ENCODE data around the gene KANSL3. TPM values are rescaled to one million over a fixed set of nuclear protein-coding genes. Genes with fewer than 3 reads are reported as not detected.
"Not testable (repeated sequence)": the region's sequence is repeated elsewhere in the genome, so short reads cannot be mapped to it uniquely, and the experiment has no call there.

Gene KANSL3
- total and polyA plus RNA-seq, 3 donors from 2014 or later = 78.7 to 108 (median 102) TPM

- H3K36me3 ChIP-seq (ENCODE audit: low read depth, missing control alignments) = no peaks in the 10 kb centered on the region
- no peaks in the 10 kb centered on the region for H3K27me3 ChIP-seq
- H3K4me1 ChIP-seq = no peaks in the 10 kb centered on the region
- intact Hi-C loops (cut with DNase I; ENCODE audit: low total_unique reads) = no loop called here
- H3K4me3 ChIP-seq = no peak overlapping the region
- TF ChIP-seq CTCF (IDR thresholded peaks at IDR 0.05) (no peak), POLR2A (IDR thresholded peaks at IDR 0.05) (no peak)
- H3K27ac ChIP-seq = no peak overlapping the region
- no peak for DNase-seq
- no peaks in the 10 kb centered on the region for H3K9me3 ChIP-seq
- 90 to 93% methylated on average over 5 of the region's 5 CpGs for WGBS, 2 donors
Measured at GRCh38 chr2:96663177-96663576, 25.1 kb upstream of the KANSL3 start.

- 93 to 95% methylated on average over 9 of the region's 9 CpGs for WGBS, 2 donors
- intact Hi-C loops (cut with DNase I; ENCODE audit: low total_unique reads) = no loop called here
- TF ChIP-seq POLR2A (IDR thresholded peaks at IDR 0.05) = no peak
- no peak for TF ChIP-seq CTCF (IDR thresholded peaks at IDR 0.05)
Measured at GRCh38 chr2:96662360-96662759, 24.2 kb upstream of the KANSL3 start.

GRCh38 chr2:96661324-96661723, 23.2 kb upstream of the KANSL3 start:
- no peaks in the 10 kb centered on the region for H3K27me3 ChIP-seq
- no peak for TF ChIP-seq CTCF (IDR thresholded peaks at IDR 0.05)
- TF ChIP-seq POLR2A (IDR thresholded peaks at IDR 0.05) = no peak
- no peaks in the 10 kb centered on the region for H3K4me1 ChIP-seq
- DNase-seq = no peak
- 88 to 91% methylated on average over 6 of the region's 6 CpGs for WGBS, 2 donors
- H3K36me3 ChIP-seq (ENCODE audit: low read depth, missing control alignments) = no peaks in the 10 kb centered on the region
- H3K27ac ChIP-seq = no peak overlapping the region
- intact Hi-C loops (cut with DNase I; ENCODE audit: low total_unique reads) = no loop called here
- H3K4me3 ChIP-seq = no peak overlapping the region
- no peaks in the 10 kb centered on the region for H3K9me3 ChIP-seq

More at GRCh38 chr2:96662360-96662759, 24.2 kb upstream of the KANSL3 start:
- no peaks in the 10 kb centered on the region for H3K36me3 ChIP-seq (ENCODE audit: low read depth, missing control alignments)
- H3K9me3 ChIP-seq = no peaks in the 10 kb centered on the region
- H3K4me3 ChIP-seq = no peak overlapping the region
- no peaks in the 10 kb centered on the region for H3K27me3 ChIP-seq
- no peak overlapping the region for H3K27ac ChIP-seq
- no peak for DNase-seq
- H3K4me1 ChIP-seq = no peaks in the 10 kb centered on the region

- H3K4me3 ChIP-seq = no peak overlapping the region
- H3K9me3 ChIP-seq = no peaks in the 10 kb centered on the region
- H3K36me3 ChIP-seq (ENCODE audit: low read depth, missing control alignments) = no peaks in the 10 kb centered on the region
- no peaks in the 10 kb centered on the region for H3K4me1 ChIP-seq
- no peak for DNase-seq
- no peaks in the 10 kb centered on the region for H3K27me3 ChIP-seq
- TF ChIP-seq POLR2A (IDR thresholded peaks at IDR 0.05) (no peak), CTCF (IDR thresholded peaks at IDR 0.05) (no peak)
- no peak overlapping the region for H3K27ac ChIP-seq
- intact Hi-C loops (cut with DNase I; ENCODE audit: low total_unique reads) = no loop called here
Measured at GRCh38 chr2:96656540-96656939, 18.4 kb upstream of the KANSL3 start.

- Histone ChIP-seq H3K36me3 (ENCODE audit: low read depth, missing control alignments) (no peaks in the 10 kb centered on the region), H3K9me3 (no peaks in the 10 kb centered on the region), H3K27me3 (no peaks in the 10 kb centered on the region), H3K27ac (no peak overlapping the region), H3K4me3 (no peak overlapping the region), H3K4me1 (no peaks in the 10 kb centered on the region)
- TF ChIP-seq CTCF (IDR thresholded peaks at IDR 0.05) (no peak), POLR2A (IDR thresholded peaks at IDR 0.05) (no peak)
- no peak for DNase-seq
- WGBS, 2 donors = 77 to 86% methylated on average over 6 of the region's 6 CpGs
- intact Hi-C loops (cut with DNase I; ENCODE audit: low total_unique reads) = no loop called here
Measured at GRCh38 chr2:96655526-96655925, 17.4 kb upstream of the KANSL3 start.

GRCh38 chr2:96654791-96655190, 16.7 kb upstream of the KANSL3 start:
- H3K27me3 ChIP-seq; intact Hi-C loops (cut with DNase I; ENCODE audit: low total_unique reads); H3K36me3 ChIP-seq (ENCODE audit: low read depth, missing control alignments); H3K4me1 ChIP-seq; DNase-seq; H3K27ac ChIP-seq; H3K9me3 ChIP-seq; H3K4me3 ChIP-seq: not testable (repeated sequence)
- WGBS, 2 donors = 89 to 94% methylated on average over 7 of the region's 7 CpGs

All from testis (tissue), 3 donors.